ENCODE results near the gene XPO6. TPM values are rescaled to one million over a fixed set of nuclear protein-coding genes. Genes with fewer than 3 reads are reported as not detected.

XPO6 gene
- total RNA-seq, 1 experiment from 2014 or later: 124 TPM

DNA sequence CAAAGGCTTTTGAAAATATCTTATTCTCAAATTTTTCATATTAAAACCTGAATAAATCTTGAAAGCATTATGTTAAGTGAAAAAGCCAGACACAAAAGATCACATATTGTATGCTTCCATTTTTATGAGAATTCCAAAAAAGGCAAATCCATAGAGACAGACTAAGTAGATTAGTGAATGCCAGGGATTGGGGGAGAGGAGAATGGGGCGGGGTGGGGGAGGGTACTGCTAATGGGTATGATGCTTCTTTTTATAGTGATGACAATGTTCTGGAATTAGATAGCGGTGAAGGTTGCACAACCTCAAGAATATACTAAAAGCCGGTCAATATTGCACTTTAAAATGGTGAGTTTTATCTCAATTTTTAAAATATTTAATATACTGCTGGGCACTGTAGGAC, 44.0 kb downstream of the XPO6 start:
- H4K5ac ChIP-seq (ENCODE audit: insufficient read length, low read depth, low read length): no peak overlapping the region
- H3K9me3 ChIP-seq (ENCODE audit: control insufficient read depth, low read depth, low read length): no peaks in the 10 kb centered on the region
- H3K79me2 ChIP-seq (ENCODE audit: insufficient read depth, low read length): no peaks in the 10 kb centered on the region; the same call in 1 of the 2 replicates
- no peak overlapping the region for H3T11ph ChIP-seq (ENCODE audit: low read length)
- H3K4ac ChIP-seq (ENCODE audit: low read depth, low read length): no peak overlapping the region
- Mint-ChIP-seq H3K4me1 (peaks cover 0 to 2% of the 10 kb centered on the region in 2 experiments; a peak in 1 of 4 replicates), H3K27ac (no peak overlapping the region), H3K27me3 (ENCODE audit: low read depth) (no peaks in the 10 kb centered on the region), H3K4me3 (no peak overlapping the region), H3K36me3 (ENCODE audit: insufficient read depth in 1 of 3, low read depth in 3 of 3) (peaks cover 25 to 71% (median 41%) of the 10 kb centered on the region in 3 experiments; a peak in 6 of 7 replicates), H3K9me3 (no peaks in the 10 kb centered on the region)
- no peak overlapping the region for H2BK20ac ChIP-seq (ENCODE audit: low read depth, low read length, poor library complexity, severe bottlenecking)
- H2BK12ac ChIP-seq (ENCODE audit: insufficient read length, low read depth, low read length): no peak overlapping the region
- H3K56ac ChIP-seq (ENCODE audit: insufficient read length, low read depth, low read length): no peak overlapping the region
- TF ChIP-seq, protein P1, sequence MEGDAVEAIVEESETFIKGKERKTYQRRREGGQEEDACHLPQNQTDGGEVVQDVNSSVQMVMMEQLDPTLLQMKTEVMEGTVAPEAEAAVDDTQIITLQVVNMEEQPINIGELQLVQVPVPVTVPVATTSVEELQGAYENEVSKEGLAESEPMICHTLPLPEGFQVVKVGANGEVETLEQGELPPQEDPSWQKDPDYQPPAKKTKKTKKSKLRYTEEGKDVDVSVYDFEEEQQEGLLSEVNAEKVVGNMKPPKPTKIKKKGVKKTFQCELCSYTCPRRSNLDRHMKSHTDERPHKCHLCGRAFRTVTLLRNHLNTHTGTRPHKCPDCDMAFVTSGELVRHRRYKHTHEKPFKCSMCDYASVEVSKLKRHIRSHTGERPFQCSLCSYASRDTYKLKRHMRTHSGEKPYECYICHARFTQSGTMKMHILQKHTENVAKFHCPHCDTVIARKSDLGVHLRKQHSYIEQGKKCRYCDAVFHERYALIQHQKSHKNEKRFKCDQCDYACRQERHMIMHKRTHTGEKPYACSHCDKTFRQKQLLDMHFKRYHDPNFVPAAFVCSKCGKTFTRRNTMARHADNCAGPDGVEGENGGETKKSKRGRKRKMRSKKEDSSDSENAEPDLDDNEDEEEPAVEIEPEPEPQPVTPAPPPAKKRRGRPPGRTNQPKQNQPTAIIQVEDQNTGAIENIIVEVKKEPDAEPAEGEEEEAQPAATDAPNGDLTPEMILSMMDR (conservative IDR thresholded peaks at IDR 0.05): no peak
- H2BK15ac ChIP-seq (ENCODE audit: low read depth, low read length): no peak overlapping the region
- H2BK120ac ChIP-seq (ENCODE audit: low read depth, low read length, poor library complexity, severe bottlenecking): no peak overlapping the region
- H3K23me2 ChIP-seq (ENCODE audit: insufficient read length, low read depth, low read length, poor library complexity, severe bottlenecking): no peaks in the 10 kb centered on the region
- H2AK5ac ChIP-seq (ENCODE audit: insufficient read length, low read length): no peak overlapping the region
- H3K27ac ChIP-seq (ENCODE audit: insufficient read length, low read depth, low read length): no peak overlapping the region
- H3K4me1 ChIP-seq (ENCODE audit: insufficient read depth, low read length): no peaks in the 10 kb centered on the region
- no peak overlapping the region for H2AFZ ChIP-seq (ENCODE audit: low read length)
- no peak overlapping the region for H3K23ac ChIP-seq (ENCODE audit: insufficient read length, low read depth, low read length)
- no peaks in the 10 kb centered on the region for H3K27me3 ChIP-seq (ENCODE audit: insufficient read depth, low read length)
- H4K91ac ChIP-seq (ENCODE audit: insufficient read length, low read depth, low read length): no peak overlapping the region
- no peaks in the 10 kb centered on the region for H4K20me1 ChIP-seq (ENCODE audit: control insufficient read depth, insufficient read depth, insufficient read length)
- no peak overlapping the region for H3K9ac ChIP-seq (ENCODE audit: extremely low read depth, insufficient read length, low read length)
- no peak overlapping the region for H3K18ac ChIP-seq (ENCODE audit: insufficient read length, low read depth, low read length)
- peaks cover 6% of the 10 kb centered on the region for H3K79me1 ChIP-seq (ENCODE audit: insufficient read depth, low read depth, low read length, poor library complexity, severe bottlenecking)
- H3K14ac ChIP-seq (ENCODE audit: insufficient read depth, low read length): no peak overlapping the region
- no peak overlapping the region for H3K4me2 ChIP-seq (ENCODE audit: insufficient read depth, insufficient read length, low read length)
- no CpG with 5 or more reads among the region's 3 CpGs for WGBS (ENCODE audit: extremely low coverage, insufficient read length, low lambda C conversion rate)
- no peak overlapping the region for H2BK5ac ChIP-seq (ENCODE audit: insufficient read length, low read length)
- DNase-seq: no peak
- H4K8ac ChIP-seq (replicated peaks; ENCODE audit: insufficient read length, low read depth, low read length): no peak overlapping the region

Data from H9 (cell line).